Heart left ventricle (tissue), 16 donors: Measurements from ENCODE around the gene SEPTIN10. TPM values are rescaled to one million over a fixed set of nuclear protein-coding genes. Genes with fewer than 3 reads are reported as not detected.

ENCODE experiments used
- ATAC-seq, 4 donors: fragments of 200-7000 bp; cut with Tn5 transposase; one replicate each; pipeline ENCODE4 v1.9.1; 2020 to 2022; ENCODE audit warnings: moderate library complexity in 4 of 4, mild to moderate bottlenecking in 3 of 4, moderate number of reproducible peaks in 1 of 4
- DNase-seq, 5 donors: peaks; one replicate each; pipeline ENCODE4 v3.0.0-alpha.2; 2020
- H3K27ac ChIP-seq, 12 donors: fragments of 200-600 bp; sonication (generic) in 4 of 12; one replicate each; pipeline versions ENCODE4 v1.5.0 to v1.8.0; 2016 to 2022; ENCODE audit warnings: mild to moderate bottlenecking in 2 of 12
- H3K27me3 ChIP-seq, 9 donors: fragments of 200-600 bp; sonication (generic) in 2 of 9; one replicate each; pipeline versions ENCODE4 v1.5.1 to v1.8.0; 2016 to 2022; ENCODE audit warnings: mild to moderate bottlenecking in 3 of 9
- H3K36me3 ChIP-seq, 9 donors: fragments of 200-600 bp; sonication (generic) in 2 of 9; one replicate each; pipeline versions ENCODE4 v1.5.0 to v1.8.0; 2018 to 2022; ENCODE audit warnings: mild to moderate bottlenecking in 2 of 9
- H3K4me1 ChIP-seq, 12 donors: fragments of 200-600 bp; sonication (generic) in 4 of 12; one replicate each; pipeline versions ENCODE4 v1.5.0 to v1.8.0; 2016 to 2022; ENCODE audit warnings: mild to moderate bottlenecking in 3 of 12
- H3K4me3 ChIP-seq, 12 donors: fragments of 200-600 bp; sonication (generic) in 4 of 12; one replicate each; pipeline versions ENCODE4 v1.5.0 to v1.8.0; 2017 to 2022; ENCODE audit warnings: mild to moderate bottlenecking in 9 of 12, moderate library complexity in 4 of 12
- H3K9me3 ChIP-seq, 12 donors: fragments of 200-600 bp; sonication (generic) in 4 of 12; one replicate each; pipeline versions ENCODE4 v1.5.0 to v1.8.0; 2016 to 2022; ENCODE audit warnings: mild to moderate bottlenecking in 1 of 12
- CTCF ChIP-seq, 12 donors: fragments of 200-600 bp; sonication (generic) in 4 of 12; IDR thresholded peaks; one replicate each; pipeline versions ENCODE4 v1.5.0 to v1.8.0; 2018 to 2022; ENCODE audit warnings: antibody characterized with exemption in 12 of 12, mild to moderate bottlenecking in 5 of 12
- POLR2A ChIP-seq, 2 donors: fragments of 450-650 bp; IDR thresholded peaks; one replicate each; pipeline ENCODE4 v1.6.1; 2017; ENCODE audit warnings: antibody characterized with exemption in 2 of 2, mild to moderate bottlenecking in 2 of 2, moderate library complexity in 2 of 2
- WGBS, 4 donors: extraction: QIAGEN DNeasy Blood & Tissue Kit in 2 of 4; methylation state at CpG; one replicate each; pipeline versions ENCODE4 v1.1.5 to v1.1.7; 2013 to 2018; 5-methylcytosine and 5-hydroxymethylcytosine counted together
- intact Hi-C, 10 donors: fragments of 100-400 bp; cut with DNase I; formaldehyde crosslinking; loops; one replicate each; pipeline versions ENCODE4 v1.11.1 to v1.14.2; 2022
- polyA plus RNA-seq, 2 donors: library from polyadenylated mRNA; stranded (reverse); fragments of 200-250 nt; gene quantifications; one replicate each; pipeline ENCODE4 v1.2.3, GENCODE V29; 2013
- total RNA-seq, 9 donors: library from RNA; depleted of rRNA in 2 of 9; stranded (reverse); fragments of >200 nt in 2 of 9; fragmentation: NEBNext Ultra II Directional in 3 of 9; extraction: Animal tissue kit (Norgen Biotek cat#: 25700) in 3 of 9; gene quantifications; one replicate each; pipeline versions ENCODE4 v1.1.0 to v1.2.4, GENCODE V29; 2016 to 2023
- donor health status: ischemic (EF 13 %, LVEDD 7.1; RV severe dilation, severe dysfunction).
- donor health status: healthy with polysubstance abuse.
- donor health status: DM: no; HTN: yes; CAD: no.
- donor health status: DM: no; HTN: no; CAD: no.
- donor health status: ischemic (EF 25% LVEDD 6.9; RV normal size, moderate dysfunction).
- donor health status: ischemic (EF 25% LVEDD 5.7; RV mildly dilated, moderate dysfunction).
- donor health status: healthy.
- donor health status: DM: yes; HTN: yes; CAD: no.
- donor health status: ischemic (EF 35%, LVEDD 5.7; RV mildly dilated, moderate dysfunction).
- donor health status: nonischemic (EF 11% LVEDD 7.7; RV severe dilation, severe dysfunction).
- donor health status: DM: yes; HTN: yes; CAD: no.
- donor health status: PGD.
- donor health status: ischemic (EF 29% LVEDD 5.4; RV normal size, mild dysfunction).
- donor health status: nonischemic (EF 23%, LVEDD 6.1; RV moderate dilation, normal function).

SEPTIN10 gene
- total and polyA plus RNA-seq, 11 donors: 13.5 to 84.6 (median 49.8) TPM

- peaks cover 0 to 13% (median 0%) of the 10 kb centered on the region in 9 donors for H3K27me3 ChIP-seq
- 92 to 95% (median 93%) methylated on average over 2 of the region's 2 CpGs for WGBS, 4 donors
- no peaks in the 10 kb centered on the region for H3K9me3 ChIP-seq
- intact Hi-C loops: loop anchor here in 2 of 10 donors (10.0 kb wide), 1 partner anchor 53 kb away; no protein-coding TSS in a partner anchor
- H3K4me3 ChIP-seq: no peak overlapping the region
- TF ChIP-seq POLR2A (IDR thresholded peaks at IDR 0.05): no peak
- TF ChIP-seq CTCF (IDR thresholded peaks at IDR 0.05): no peak
- H3K36me3 ChIP-seq: no peaks in the 10 kb centered on the region
- ATAC-seq: no peak
- DNase-seq: no peak
- H3K4me1 ChIP-seq: peaks cover 0 to 57% (median 28%) of the 10 kb centered on the region in 12 donors
- H3K27ac ChIP-seq: peak overlapping the region in 1 of 12 donors; percentile 44
Observed at GRCh38 chr2:109607766-109608165, 6.0 kb downstream of the SEPTIN10 start.

- WGBS, 4 donors: 66 to 74% (median 71%) methylated on average over 5 of the region's 5 CpGs
- Histone ChIP-seq H3K4me3 (no peak overlapping the region), H3K27ac (no peak overlapping the region), H3K27me3 (peaks cover 0 to 13% (median 0%) of the 10 kb centered on the region in 9 donors), H3K4me1 (peaks cover 0 to 54% (median 20%) of the 10 kb centered on the region in 12 donors), H3K36me3 (no peaks in the 10 kb centered on the region), H3K9me3 (no peaks in the 10 kb centered on the region)
- no peak for TF ChIP-seq POLR2A (IDR thresholded peaks at IDR 0.05)
- TF ChIP-seq CTCF (IDR thresholded peaks at IDR 0.05): no peak
- ATAC-seq (peak in 3 of 4 donors; percentile 46 to 89 (median 84)), DNase-seq (peak in 2 of 5 donors; percentile 39 to 59)
- intact Hi-C loops: loop anchor here in 2 of 10 donors (10.0 kb wide), 1 partner anchor 50 kb away; no protein-coding TSS in a partner anchor
Observed at GRCh38 chr2:109604597-109604996, 9.2 kb downstream of the SEPTIN10 start.

- TF ChIP-seq POLR2A (IDR thresholded peaks at IDR 0.05): no peak
- TF ChIP-seq CTCF (IDR thresholded peaks at IDR 0.05): no peak
- H3K27ac ChIP-seq: no peak overlapping the region
- H3K4me1 ChIP-seq: peaks cover 0 to 36% (median 10%) of the 10 kb centered on the region in 12 donors
- WGBS, 4 donors: 87 to 93% (median 89%) methylated on average over 3 of the region's 3 CpGs
- H3K4me3 ChIP-seq: no peak overlapping the region
- ATAC-seq: no peak
- no peak for DNase-seq
- no peaks in the 10 kb centered on the region for H3K9me3 ChIP-seq
- no peaks in the 10 kb centered on the region for H3K36me3 ChIP-seq
- intact Hi-C loops: loop anchor here in 2 of 10 donors (10.0 kb wide), 1 partner anchor 48 kb away; no protein-coding TSS in a partner anchor
- H3K27me3 ChIP-seq: peaks cover 0 to 3% (median 0%) of the 10 kb centered on the region in 9 donors
Observed at GRCh38 chr2:109602617-109603188, 11.1 kb downstream of the SEPTIN10 start.

- 41 to 53% (median 44%) methylated on average over 6 of the region's 6 CpGs for WGBS, 4 donors
- Histone ChIP-seq H3K36me3 (no peaks in the 10 kb centered on the region), H3K27me3 (no peaks in the 10 kb centered on the region), H3K4me1 (peaks cover 0 to 30% (median 10%) of the 10 kb centered on the region in 12 donors), H3K27ac (no peak overlapping the region), H3K4me3 (no peak overlapping the region), H3K9me3 (no peaks in the 10 kb centered on the region)
- DNase-seq (no peak), ATAC-seq (peak in 1 of 4 donors; percentile 68)
- intact Hi-C loops: loop anchor here in 2 of 10 donors (10.0 kb wide), 1 partner anchor 47 kb away; no protein-coding TSS in a partner anchor
- no peak for TF ChIP-seq POLR2A (IDR thresholded peaks at IDR 0.05)
- no peak for TF ChIP-seq CTCF (IDR thresholded peaks at IDR 0.05)
Observed at GRCh38 chr2:109601783-109602182, 12.0 kb downstream of the SEPTIN10 start.
